HEK293 (cell line): ENCODE measurements around the gene PARD3.

Experiments
- CTCF ChIP-seq: fragments of 450-650 bp; formaldehyde crosslinking; IDR thresholded peaks from 2 replicates; pipeline ENCODE4 v1.5.1; 2016; ENCODE audit warnings: missing biosample characterization, missing genetic modification characterization
- ZBTB1 ChIP-seq: fragments of 450-650 bp; formaldehyde crosslinking; IDR thresholded peaks from 2 replicates; pipeline ENCODE4 v1.5.1; 2016; ENCODE audit warnings: missing biosample characterization, missing genetic modification characterization
- ZBTB17 ChIP-seq: fragments of 450-650 bp; formaldehyde crosslinking; IDR thresholded peaks from 2 replicates; pipeline ENCODE4 v1.5.1; 2016; ENCODE audit warnings: missing biosample characterization, missing genetic modification characterization
- ZNF146 ChIP-seq: fragments of 450-650 bp; formaldehyde crosslinking; IDR thresholded peaks from 2 replicates; pipeline ENCODE4 v1.5.1; 2016; ENCODE audit warnings: missing biosample characterization, missing genetic modification characterization
- ZNF488 ChIP-seq: fragments of 450-650 bp; formaldehyde crosslinking; IDR thresholded peaks from 2 replicates; pipeline ENCODE4 v1.5.1; 2016; ENCODE audit warnings: missing biosample characterization, missing genetic modification characterization
- ZNF580 ChIP-seq: fragments of 450-650 bp; formaldehyde crosslinking; IDR thresholded peaks from 2 replicates; pipeline ENCODE4 v1.5.1; 2016; ENCODE audit warnings: missing biosample characterization, missing genetic modification characterization
- ZNF707 ChIP-seq: fragments of 450-650 bp; formaldehyde crosslinking; IDR thresholded peaks from 2 replicates; pipeline ENCODE4 v1.5.1; 2016; ENCODE audit warnings: missing biosample characterization, missing genetic modification characterization
- ZNF792 ChIP-seq: fragments of 450-650 bp; formaldehyde crosslinking; IDR thresholded peaks from 2 replicates; pipeline ENCODE4 v1.5.1; 2016; ENCODE audit warnings: missing biosample characterization, missing genetic modification characterization
- ZXDB ChIP-seq: fragments of 450-650 bp; formaldehyde crosslinking; IDR thresholded peaks from 2 replicates; pipeline ENCODE4 v1.5.1; 2016; ENCODE audit warnings: missing biosample characterization, missing genetic modification characterization

- no peak for TF ChIP-seq ZNF580 (tag by site-specific recombination)
- no peak for TF ChIP-seq ZBTB17 (tag by site-specific recombination)
- no peak for TF ChIP-seq ZXDB
- no peak for TF ChIP-seq CTCF (tag by site-specific recombination)
- no peak for TF ChIP-seq ZNF792 (tag by site-specific recombination)
- TF ChIP-seq ZBTB1 = no peak
- TF ChIP-seq ZNF146 (tag by site-specific recombination) = no peak
- no peak for TF ChIP-seq ZNF488 (tag by site-specific recombination)
- TF ChIP-seq ZNF707 (tag by site-specific recombination) = no peak
These were observed 440.6 kb downstream of the PARD3 start for GRCh38 chr10:34374356-34375045.
